Ishikawa (cell line): ENCODE results near the gene SUV39H1.

Experiments used
- EGR1 ChIP-seq: IDR thresholded peaks from 2 replicates; pipeline ENCODE4 v1.6.1; 2012
- FOXM1 ChIP-seq: IDR thresholded peaks from 2 replicates; pipeline ENCODE4 v1.6.1; 2012; ENCODE audit warnings: low read depth, borderline replicate concordance
- MAX ChIP-seq: IDR thresholded peaks from 2 replicates; pipeline ENCODE4 v1.6.1; 2012
- RAD21 ChIP-seq: IDR thresholded peaks from 2 replicates; pipeline ENCODE4 v1.6.1; 2012; ENCODE audit warnings: low read depth
- REST ChIP-seq: IDR thresholded peaks from 2 replicates; pipeline ENCODE4 v1.6.1; 2012; ENCODE audit warnings: low read depth, mild to moderate bottlenecking
- USF1 ChIP-seq: IDR thresholded peaks from 2 replicates; pipeline ENCODE4 v1.6.1; 2012
- YY1 ChIP-seq: IDR thresholded peaks from 2 replicates; pipeline ENCODE4 v1.6.1; 2012; ENCODE audit warnings: low read depth

- TF ChIP-seq YY1: no peak
- TF ChIP-seq MAX: no peak; the same call in 1 of the 2 replicates
- no peak for TF ChIP-seq RAD21
- TF ChIP-seq EGR1: no peak
- TF ChIP-seq USF1: no peak
- TF ChIP-seq REST: no peak
- no peak for TF ChIP-seq FOXM1
Observed at GRCh38 chrX:48676106-48676892, 20.2 kb upstream of the SUV39H1 start.
